KMS-11 (cell line): Measurements from ENCODE around the gene ANKRD13D.

Source experiments
- H2AFZ ChIP-seq: fragments of 200-600 bp; sonication (generic); 2 replicates; pipeline ENCODE4 v1.6.1; 2016; ENCODE audit warnings: antibody characterized with exemption, mixed run types, low read depth
- H3K27ac ChIP-seq: fragments of 200-600 bp; sonication (generic); 2 replicates; pipeline ENCODE4 v1.6.1; 2016; ENCODE audit warnings: mild to moderate bottlenecking, mixed run types
- H3K27me3 ChIP-seq: fragments of 200-600 bp; sonication (generic); 2 replicates; pipeline ENCODE4 v1.6.1; 2017; ENCODE audit warnings: mild to moderate bottlenecking, low read depth, mixed run types, moderate library complexity; ENCODE audit not compliant: insufficient read depth
- H3K36me3 ChIP-seq: fragments of 200-600 bp; sonication (generic); 2 replicates; pipeline ENCODE4 v1.6.1; 2017; ENCODE audit warnings: mild to moderate bottlenecking, mixed run types; ENCODE audit not compliant: insufficient read depth
- H3K4me1 ChIP-seq: fragments of 200-600 bp; sonication (generic); 2 replicates; pipeline ENCODE4 v1.6.1; 2016; ENCODE audit warnings: mild to moderate bottlenecking, low read depth, mixed run types; ENCODE audit not compliant: poor library complexity, severe bottlenecking
- H3K4me2 ChIP-seq: fragments of 200-600 bp; sonication (generic); 2 replicates; pipeline ENCODE4 v1.7.0; 2016; ENCODE audit warnings: mild to moderate bottlenecking, mixed run types
- H3K4me3 ChIP-seq: fragments of 200-600 bp; sonication (generic); IDR thresholded peaks from 2 replicates; pipeline ENCODE4 v1.6.1; 2017; ENCODE audit warnings: low read depth, low read length, mixed read lengths; ENCODE audit not compliant: insufficient read depth
- H3K79me2 ChIP-seq: fragments of 200-600 bp; sonication (generic); 2 replicates; pipeline ENCODE4 v1.6.1; 2016; ENCODE audit warnings: low read depth, mixed run types; ENCODE audit not compliant: insufficient read depth
- H3K9ac ChIP-seq: fragments of 200-600 bp; sonication (generic); 2 replicates; pipeline ENCODE4 v1.6.1; 2016; ENCODE audit warnings: mild to moderate bottlenecking, mixed run types
- H4K20me1 ChIP-seq: fragments of 200-600 bp; sonication (generic); 2 replicates; pipeline ENCODE4 v1.6.1; 2016; ENCODE audit warnings: mild to moderate bottlenecking, mixed run types; ENCODE audit not compliant: insufficient read depth
- TF ChIP-seq, protein P1 (sequence below): fragments of 200-600 bp; sonication (generic); conservative IDR thresholded peaks from 2 replicates; pipeline ENCODE4 v1.6.1; 2017; ENCODE audit warnings: low read depth, mild to moderate bottlenecking, antibody characterized with exemption, low read length, moderate library complexity, mixed read lengths

ANKRD13D gene

DNA sequence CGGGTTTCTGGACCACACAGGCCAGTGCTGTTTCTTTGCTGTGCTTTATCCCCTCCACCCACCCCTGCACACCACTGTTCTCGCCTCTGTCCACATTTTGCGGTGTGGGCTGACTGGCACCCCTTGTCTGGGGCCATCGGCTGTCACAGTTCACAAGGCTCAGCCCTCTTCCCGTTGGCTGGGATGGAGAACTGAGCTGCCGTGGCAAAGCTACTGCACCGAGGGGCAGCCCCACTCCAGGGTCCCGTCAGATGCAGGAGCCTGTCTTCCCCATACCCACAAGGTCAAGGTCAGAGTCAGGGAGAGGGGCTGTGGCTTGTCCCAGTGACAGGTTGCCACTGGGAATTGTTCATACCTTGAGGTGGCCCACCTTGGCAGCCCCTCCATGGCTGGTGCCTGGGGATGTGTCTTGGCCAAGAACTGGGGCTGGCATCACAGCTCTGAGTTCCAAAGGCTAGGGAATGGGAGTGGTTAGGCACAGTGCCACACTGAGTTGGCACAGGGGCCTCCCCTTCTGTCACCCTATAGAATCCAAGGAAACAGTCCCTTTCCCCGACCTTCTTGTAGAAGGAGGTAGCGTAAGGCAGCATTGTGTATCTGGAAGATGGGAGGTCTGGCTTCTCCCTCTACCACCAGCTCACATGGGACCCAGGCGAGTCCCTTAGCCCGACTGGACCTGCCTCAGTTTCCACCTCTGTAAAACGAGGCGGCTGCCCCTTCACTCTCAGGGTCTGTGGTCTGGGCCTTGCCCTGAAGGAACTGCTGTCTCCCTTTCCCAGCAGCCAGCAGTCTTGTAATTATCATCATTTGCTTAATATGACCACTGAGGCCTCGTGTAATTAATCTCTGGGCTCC, 19.5 kb upstream of the ANKRD13D start:
- Histone ChIP-seq H3K9ac (no peak overlapping the region), H3K4me3 (no peak overlapping the region), H4K20me1 (no peaks in the 10 kb centered on the region), H3K27ac (no peak overlapping the region), H3K4me2 (no peak overlapping the region), H3K4me1 (peaks cover 19% of the 10 kb centered on the region), H2AFZ (no peak overlapping the region), H3K36me3 (0 out of 2 replicates have a peak, but pooled peaks cover 4% of the 10 kb centered on the region), H3K79me2 (peaks cover 81% of the 10 kb centered on the region), H3K27me3 (no peaks in the 10 kb centered on the region)
- TF ChIP-seq, protein P1, sequence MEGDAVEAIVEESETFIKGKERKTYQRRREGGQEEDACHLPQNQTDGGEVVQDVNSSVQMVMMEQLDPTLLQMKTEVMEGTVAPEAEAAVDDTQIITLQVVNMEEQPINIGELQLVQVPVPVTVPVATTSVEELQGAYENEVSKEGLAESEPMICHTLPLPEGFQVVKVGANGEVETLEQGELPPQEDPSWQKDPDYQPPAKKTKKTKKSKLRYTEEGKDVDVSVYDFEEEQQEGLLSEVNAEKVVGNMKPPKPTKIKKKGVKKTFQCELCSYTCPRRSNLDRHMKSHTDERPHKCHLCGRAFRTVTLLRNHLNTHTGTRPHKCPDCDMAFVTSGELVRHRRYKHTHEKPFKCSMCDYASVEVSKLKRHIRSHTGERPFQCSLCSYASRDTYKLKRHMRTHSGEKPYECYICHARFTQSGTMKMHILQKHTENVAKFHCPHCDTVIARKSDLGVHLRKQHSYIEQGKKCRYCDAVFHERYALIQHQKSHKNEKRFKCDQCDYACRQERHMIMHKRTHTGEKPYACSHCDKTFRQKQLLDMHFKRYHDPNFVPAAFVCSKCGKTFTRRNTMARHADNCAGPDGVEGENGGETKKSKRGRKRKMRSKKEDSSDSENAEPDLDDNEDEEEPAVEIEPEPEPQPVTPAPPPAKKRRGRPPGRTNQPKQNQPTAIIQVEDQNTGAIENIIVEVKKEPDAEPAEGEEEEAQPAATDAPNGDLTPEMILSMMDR = no peak

DNA sequence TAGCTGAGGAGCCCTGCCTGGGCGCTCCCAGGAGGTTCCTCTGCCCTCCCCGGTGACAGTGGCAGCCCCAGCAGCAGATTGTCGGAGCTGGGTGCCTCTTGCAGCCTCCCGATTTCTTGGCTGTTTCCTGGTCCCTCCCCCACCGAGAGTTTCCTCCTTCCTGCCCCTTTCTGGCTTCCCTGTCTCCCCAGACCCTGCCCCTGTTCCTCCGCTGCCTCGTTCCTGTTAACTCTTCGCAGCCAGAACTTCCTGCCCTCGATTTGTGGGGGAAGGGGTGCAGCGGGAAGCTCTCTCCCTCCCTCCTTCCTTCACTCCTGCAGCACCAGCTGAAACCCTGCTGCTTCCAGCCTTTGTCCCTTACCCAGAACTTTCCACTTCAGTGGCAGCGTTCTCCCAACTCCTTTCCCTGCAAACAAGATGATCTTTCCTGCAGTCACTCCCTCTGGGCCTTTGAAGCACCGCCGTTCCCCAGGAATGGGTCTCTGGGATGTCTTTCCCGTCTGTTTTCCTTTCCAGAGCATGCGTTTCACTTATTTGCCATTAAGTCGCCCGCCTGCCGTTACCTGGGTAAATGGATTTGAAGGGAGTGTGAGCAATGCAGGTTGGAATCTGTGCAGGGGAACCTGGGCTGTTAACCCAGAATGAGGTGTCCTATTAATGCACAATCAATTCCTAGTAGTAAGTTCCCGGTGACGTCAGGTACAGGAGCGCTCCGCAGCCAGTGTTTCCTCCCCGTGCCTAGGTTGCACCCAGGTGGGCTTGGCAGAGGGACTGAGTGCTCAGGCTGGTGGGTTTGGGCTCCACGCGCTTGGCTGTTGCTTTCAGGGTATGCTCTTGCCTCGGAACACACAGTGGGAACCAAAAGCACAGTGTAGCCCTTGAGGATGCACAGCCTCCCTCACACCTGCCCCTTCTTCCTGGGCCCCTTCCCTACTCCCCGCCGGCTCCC, 18.6 kb upstream of the ANKRD13D start:
- Histone ChIP-seq H3K4me3 (no peak overlapping the region), H3K4me1 (peaks cover 19% of the 10 kb centered on the region), H2AFZ (no peak overlapping the region)

DNA sequence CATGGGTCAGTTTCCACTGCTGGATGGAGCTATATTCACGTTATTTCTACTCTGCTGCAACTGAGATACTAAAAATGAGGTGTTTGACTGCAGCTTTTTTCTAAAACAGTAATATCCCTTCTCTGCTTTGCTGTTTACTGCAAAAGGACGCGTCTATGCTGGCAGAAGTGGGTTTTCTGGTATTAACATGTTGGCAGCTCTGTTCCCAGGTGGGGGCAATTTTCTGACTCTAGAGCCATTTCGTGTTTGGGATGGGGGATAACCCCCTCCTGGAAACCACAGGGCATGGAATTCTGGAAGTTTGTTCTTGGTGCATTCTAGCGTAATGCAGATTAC, 17.9 kb upstream of the ANKRD13D start:
- Histone ChIP-seq H3K79me2 (peaks cover 92% of the 10 kb centered on the region), H3K27me3 (no peaks in the 10 kb centered on the region), H3K4me2 (no peak overlapping the region), H3K36me3 (0 out of 2 replicates have a peak, but pooled peaks cover 4% of the 10 kb centered on the region), H4K20me1 (no peaks in the 10 kb centered on the region), H3K9ac (no peak overlapping the region), H3K4me1 (peaks cover 25% of the 10 kb centered on the region), H2AFZ (no peak overlapping the region), H3K4me3 (no peak overlapping the region), H3K27ac (no peak overlapping the region)
- TF ChIP-seq, protein P1 = no peak

More for the DNA sequence above, 18.6 kb upstream of the ANKRD13D start:
- Histone ChIP-seq H3K9ac (no peak overlapping the region), H4K20me1 (no peaks in the 10 kb centered on the region), H3K27ac (no peak overlapping the region), H3K27me3 (no peaks in the 10 kb centered on the region), H3K79me2 (peaks cover 88% of the 10 kb centered on the region), H3K4me2 (no peak overlapping the region), H3K36me3 (0 out of 2 replicates have a peak, but pooled peaks cover 4% of the 10 kb centered on the region)
- TF ChIP-seq, protein P1 = no peak

DNA sequence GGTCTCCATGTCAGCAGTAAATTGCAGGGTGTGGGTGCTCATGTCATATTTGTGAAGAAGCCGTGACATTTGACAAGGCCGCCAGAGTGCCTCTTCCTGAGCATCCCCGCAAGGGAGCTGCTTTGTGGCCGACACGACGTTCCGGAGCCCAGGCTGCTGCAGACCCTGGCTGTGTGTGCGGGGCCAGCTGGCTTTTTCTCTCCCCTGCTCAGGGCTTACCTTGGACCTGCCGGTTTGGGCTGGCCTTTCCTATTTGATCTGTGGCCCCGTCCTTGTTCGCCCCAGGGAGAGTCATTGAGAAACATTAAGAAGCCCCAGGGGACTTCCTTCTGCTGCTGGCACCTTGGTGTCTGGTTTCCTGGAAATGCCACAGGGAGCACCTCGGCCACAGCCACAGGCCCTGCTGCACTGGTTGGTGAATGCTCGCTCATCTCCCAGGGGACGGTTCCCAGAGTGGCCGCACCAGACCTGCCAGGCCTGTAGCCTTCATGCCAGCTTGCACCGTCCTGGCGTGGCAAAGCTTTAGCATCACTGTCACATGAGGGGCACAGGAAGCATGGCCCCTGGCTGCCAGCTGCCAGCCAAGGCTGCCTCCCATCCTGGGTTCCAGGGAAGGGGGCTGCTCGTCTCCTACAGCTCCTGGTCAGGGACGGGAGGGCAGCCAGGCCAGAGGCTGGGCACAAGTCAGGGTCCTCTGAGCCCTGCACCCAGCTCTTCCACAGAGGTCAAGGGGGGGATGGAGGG, 17.4 kb upstream of the ANKRD13D start:
- H3K4me1 ChIP-seq = peaks cover 30% of the 10 kb centered on the region
- H4K20me1 ChIP-seq = no peaks in the 10 kb centered on the region
- H3K36me3 ChIP-seq = 0 out of 2 replicates have a peak, but pooled peaks cover 4% of the 10 kb centered on the region
- no peaks in the 10 kb centered on the region for H3K27me3 ChIP-seq
- H3K4me2 ChIP-seq = no peak overlapping the region
- peaks cover 96% of the 10 kb centered on the region for H3K79me2 ChIP-seq
- H3K27ac ChIP-seq = no peak overlapping the region
- no peak overlapping the region for H2AFZ ChIP-seq
- H3K4me3 ChIP-seq = no peak overlapping the region
- TF ChIP-seq, protein P1 = no peak
- H3K9ac ChIP-seq = no peak overlapping the region
